ENCODE measurements around the gene CHST11.

- TF ChIP-seq, protein P1, sequence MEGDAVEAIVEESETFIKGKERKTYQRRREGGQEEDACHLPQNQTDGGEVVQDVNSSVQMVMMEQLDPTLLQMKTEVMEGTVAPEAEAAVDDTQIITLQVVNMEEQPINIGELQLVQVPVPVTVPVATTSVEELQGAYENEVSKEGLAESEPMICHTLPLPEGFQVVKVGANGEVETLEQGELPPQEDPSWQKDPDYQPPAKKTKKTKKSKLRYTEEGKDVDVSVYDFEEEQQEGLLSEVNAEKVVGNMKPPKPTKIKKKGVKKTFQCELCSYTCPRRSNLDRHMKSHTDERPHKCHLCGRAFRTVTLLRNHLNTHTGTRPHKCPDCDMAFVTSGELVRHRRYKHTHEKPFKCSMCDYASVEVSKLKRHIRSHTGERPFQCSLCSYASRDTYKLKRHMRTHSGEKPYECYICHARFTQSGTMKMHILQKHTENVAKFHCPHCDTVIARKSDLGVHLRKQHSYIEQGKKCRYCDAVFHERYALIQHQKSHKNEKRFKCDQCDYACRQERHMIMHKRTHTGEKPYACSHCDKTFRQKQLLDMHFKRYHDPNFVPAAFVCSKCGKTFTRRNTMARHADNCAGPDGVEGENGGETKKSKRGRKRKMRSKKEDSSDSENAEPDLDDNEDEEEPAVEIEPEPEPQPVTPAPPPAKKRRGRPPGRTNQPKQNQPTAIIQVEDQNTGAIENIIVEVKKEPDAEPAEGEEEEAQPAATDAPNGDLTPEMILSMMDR (IDR thresholded peaks at IDR 0.05; ENCODE audit: low read depth, low read length, poor library complexity, severe bottlenecking), result no peak
- no peak for TF ChIP-seq EZH2phosphoT487 (IDR thresholded peaks at IDR 0.05; ENCODE audit: borderline replicate concordance, low read length)
Observed at GRCh38 chr12:104493496-104493895, 36.7 kb downstream of the CHST11 start.

Data from DOHH2 (cell line).